GM12892 (cell line): ENCODE measurements around the gene WDR5.

Experiments
- DNase-seq: peaks from one replicate; pipeline ENCODE4 v3.0.0; 2011; ENCODE audit not compliant: insufficient read length
- FAIRE-seq: peaks from 2 replicates; lab custom pipeline; 2011; peaks lifted over from hg19 to GRCh38; lab: Jason Lieb, UNC
- POLR2A ChIP-seq: IDR thresholded peaks from 2 replicates; pipeline ENCODE4 v1.6.1; 2011; ENCODE audit warnings: low read depth, low read length, control low read depth
- POLR2AphosphoS5 ChIP-seq: IDR thresholded peaks from 2 replicates; pipeline ENCODE4 v1.6.1; 2011; ENCODE audit warnings: low read depth, low read length, control low read depth
- TAF1 ChIP-seq: IDR thresholded peaks from 2 replicates; pipeline ENCODE4 v1.6.1; 2011; ENCODE audit warnings: low read depth, mild to moderate bottlenecking, control low read depth, low read length, borderline replicate concordance

Gene WDR5

GRCh38 chr9:134177624-134178393 is 41.9 kb downstream of the WDR5 start:
- TF ChIP-seq POLR2AphosphoS5 (no peak), TAF1 (no peak), POLR2A (no peak)
- FAIRE-seq (no peak), DNase-seq (peak; percentile 7)

GRCh38 chr9:134178394-134178767 is 42.5 kb downstream of the WDR5 start:
- no peak for FAIRE-seq
- peak; percentile 2 for DNase-seq
- TF ChIP-seq POLR2A (no peak), TAF1 (no peak), POLR2AphosphoS5 (no peak)

GRCh38 chr9:134178768-134179551 is 43.1 kb downstream of the WDR5 start:
- DNase-seq (peak; percentile 9), FAIRE-seq (no peak)
- no peak for TF ChIP-seq TAF1
- no peak for TF ChIP-seq POLR2AphosphoS5
- TF ChIP-seq POLR2A = no peak

- FAIRE-seq (no peak), DNase-seq (peak; percentile 5)
- TF ChIP-seq POLR2A = no peak
Measured at GRCh38 chr9:134179595-134179917, 43.7 kb downstream of the WDR5 start.

GRCh38 chr9:134179918-134180785 is 44.3 kb downstream of the WDR5 start:
- FAIRE-seq (no peak), DNase-seq (peak; percentile 7)
- no peak for TF ChIP-seq TAF1
- TF ChIP-seq POLR2A = no peak
- TF ChIP-seq POLR2AphosphoS5 = no peak

- TF ChIP-seq TAF1 (no peak), POLR2A (no peak), POLR2AphosphoS5 (no peak)
- peak; percentile 5 for DNase-seq
- no peak for FAIRE-seq
Measured at GRCh38 chr9:134180786-134181647, 45.1 kb downstream of the WDR5 start.

- TF ChIP-seq TAF1 (no peak), POLR2A (no peak), POLR2AphosphoS5 (no peak)
- FAIRE-seq (no peak), DNase-seq (peak; percentile 27)
Measured at GRCh38 chr9:134181648-134182034, 45.8 kb downstream of the WDR5 start.

- TF ChIP-seq TAF1 (no peak), POLR2A (no peak), POLR2AphosphoS5 (no peak)
- FAIRE-seq (no peak), DNase-seq (no peak)
Measured at GRCh38 chr9:134182554-134183085, 46.7 kb downstream of the WDR5 start.

GRCh38 chr9:134185536-134186011 is 49.7 kb downstream of the WDR5 start:
- TF ChIP-seq POLR2AphosphoS5 (no peak), POLR2A (no peak), TAF1 (no peak)
- no peak for FAIRE-seq
- peak; percentile 5 for DNase-seq

GRCh38 chr9:134186471-134187109 is 50.7 kb downstream of the WDR5 start:
- DNase-seq = peak; percentile 5
- FAIRE-seq = no peak
- TF ChIP-seq POLR2A = no peak
